LNCAP (cell line): ENCODE results near the gene ADAM12.

Experiments
- CTCF ChIP-seq: fragments of 450-650 bp; IDR thresholded peaks from 2 replicates; pipeline ENCODE4 v1.5.1; 2017; ENCODE audit warnings: mild to moderate bottlenecking

The ADAM12 gene

GRCh38 chr10:126087153-126087680, 301.1 kb downstream of the ADAM12 start:
- TF ChIP-seq CTCF = no peak

GRCh38 chr10:126085806-126086205, 302.5 kb downstream of the ADAM12 start:
- TF ChIP-seq CTCF = no peak

- TF ChIP-seq CTCF = no peak
Measured at GRCh38 chr10:126084369-126084768, 303.9 kb downstream of the ADAM12 start.

- TF ChIP-seq CTCF = no peak
Measured at GRCh38 chr10:126083009-126083408, 305.3 kb downstream of the ADAM12 start.

- TF ChIP-seq CTCF = no peak
Measured at GRCh38 chr10:126081841-126082466, 306.3 kb downstream of the ADAM12 start.

GRCh38 chr10:126080879-126081411, 307.3 kb downstream of the ADAM12 start:
- no peak for TF ChIP-seq CTCF

GRCh38 chr10:126080291-126080825, 307.9 kb downstream of the ADAM12 start:
- TF ChIP-seq CTCF = no peak
